ENCODE measurements around the gene TTI1. TPM values are rescaled to one million over a fixed set of nuclear protein-coding genes. Genes with fewer than 3 reads are reported as not detected.

The TTI1 gene
- total and polyA plus RNA-seq, 9 donors = 13.5 to 20.4 (median 15.1) TPM

DNA sequence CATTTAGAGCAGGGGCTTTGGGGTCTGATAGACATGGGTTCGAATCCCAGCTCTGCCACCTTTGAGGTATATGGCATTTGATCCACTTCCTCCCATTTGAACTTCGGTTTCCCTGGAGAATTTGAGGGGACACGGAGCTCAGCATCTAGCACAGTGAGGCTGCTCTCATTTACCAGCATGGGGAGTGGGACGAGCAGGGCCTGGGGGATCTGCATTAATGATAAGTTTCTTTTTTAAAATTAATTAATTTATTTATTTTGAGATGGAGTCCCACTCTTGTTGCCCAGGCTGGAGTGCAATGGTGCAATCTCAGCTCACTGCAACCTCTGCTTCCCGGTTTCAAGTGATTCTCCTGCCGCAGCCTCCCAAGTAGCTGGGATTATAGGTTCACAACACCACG is 77.7 kb downstream of the TTI1 start:
- 89% methylated on average over 3 of the region's 7 CpGs for WGBS (ENCODE audit: insufficient coverage)
- no peak for DNase-seq
- Histone ChIP-seq H3K4me1 (ENCODE audit: control insufficient read depth, insufficient read depth, low read length) (no peaks in the 10 kb centered on the region), H3K27me3 (ENCODE audit: control insufficient read depth, insufficient read depth, low read length) (peaks cover 4% of the 10 kb centered on the region), H3K27ac (ENCODE audit: low read length) (no peak overlapping the region), H3K36me3 (ENCODE audit: control insufficient read depth, insufficient read depth, low read length) (no peaks in the 10 kb centered on the region), H3K4me3 (ENCODE audit: low read length) (no peak overlapping the region), H3K9me3 (replicated peaks; ENCODE audit: control insufficient read depth, low read depth, low read length) (peaks cover 3% of the 10 kb centered on the region)

DNA sequence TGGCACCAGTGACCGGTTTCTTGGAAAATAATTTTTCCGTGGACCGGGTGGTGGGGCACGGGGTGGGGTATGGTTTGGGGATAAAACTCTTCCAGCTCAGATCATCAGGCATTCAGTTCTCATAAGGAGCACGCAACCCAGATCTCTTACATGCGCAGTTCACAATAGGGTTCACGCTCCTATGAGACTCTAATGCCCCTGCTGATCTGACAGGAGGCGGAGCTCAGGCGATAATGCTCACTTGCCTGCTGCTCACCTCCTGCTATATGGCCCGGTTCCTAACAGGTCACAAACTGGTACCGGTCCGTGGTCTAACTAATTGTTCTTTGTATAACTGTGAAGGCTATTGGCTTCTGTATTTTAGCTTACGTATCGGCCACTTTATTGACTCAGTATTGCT is 78.6 kb downstream of the TTI1 start:
- no peak overlapping the region for H3K27ac ChIP-seq (ENCODE audit: low read length)
- no peaks in the 10 kb centered on the region for H3K36me3 ChIP-seq (ENCODE audit: control insufficient read depth, insufficient read depth, low read length)
- H3K9me3 ChIP-seq (replicated peaks; ENCODE audit: control insufficient read depth, low read depth, low read length) = peaks cover 3% of the 10 kb centered on the region
- no peaks in the 10 kb centered on the region for H3K4me1 ChIP-seq (ENCODE audit: control insufficient read depth, insufficient read depth, low read length)
- no peak overlapping the region for H3K4me3 ChIP-seq (ENCODE audit: low read length)
- 85% methylated on average over 4 of the region's 14 CpGs for WGBS (ENCODE audit: insufficient coverage)
- H3K27me3 ChIP-seq (ENCODE audit: control insufficient read depth, insufficient read depth, low read length) = peaks cover 4% of the 10 kb centered on the region
- DNase-seq = no peak

DNA sequence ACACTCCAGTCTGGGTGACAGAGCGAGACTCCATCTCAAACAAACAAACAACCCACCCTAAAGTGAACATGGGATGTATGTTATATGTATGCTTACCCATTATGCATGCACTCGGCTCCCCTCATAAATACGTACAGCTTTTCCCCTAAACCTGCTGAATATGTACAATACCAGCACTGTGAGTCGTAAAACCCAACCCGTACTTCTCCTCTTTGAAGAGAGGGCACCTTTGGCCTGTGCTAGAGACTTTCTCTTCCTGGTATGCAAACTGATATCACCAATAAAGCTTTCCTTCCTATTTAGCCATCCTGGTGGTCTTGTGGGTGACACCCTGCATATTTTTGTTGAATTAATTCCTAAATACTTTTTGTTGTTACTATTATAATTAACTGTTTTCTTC is 79.1 kb downstream of the TTI1 start:
- H3K36me3 ChIP-seq (ENCODE audit: control insufficient read depth, insufficient read depth, low read length) = no peaks in the 10 kb centered on the region
- peaks cover 4% of the 10 kb centered on the region for H3K27me3 ChIP-seq (ENCODE audit: control insufficient read depth, insufficient read depth, low read length)
- no peak for DNase-seq
- H3K4me1 ChIP-seq (ENCODE audit: control insufficient read depth, insufficient read depth, low read length) = no peaks in the 10 kb centered on the region
- WGBS (ENCODE audit: insufficient coverage) = 80% methylated on average over 3 of the region's 5 CpGs
- H3K27ac ChIP-seq (ENCODE audit: low read length) = no peak overlapping the region
- H3K4me3 ChIP-seq (ENCODE audit: low read length) = no peak overlapping the region
- peaks cover under 1% of the 10 kb centered on the region for H3K9me3 ChIP-seq (replicated peaks; ENCODE audit: control insufficient read depth, low read depth, low read length)

GRCh38 chr20:37948956-37949355 is 84.3 kb downstream of the TTI1 start:
- no peaks in the 10 kb centered on the region for H3K4me1 ChIP-seq (ENCODE audit: control insufficient read depth, insufficient read depth, low read length)
- no peak overlapping the region for H3K4me3 ChIP-seq (ENCODE audit: low read length)
- no peak overlapping the region for H3K27ac ChIP-seq (ENCODE audit: low read length)
- no peaks in the 10 kb centered on the region for H3K36me3 ChIP-seq (ENCODE audit: control insufficient read depth, insufficient read depth, low read length)
- DNase-seq = no peak
- 78% methylated on average over 9 of the region's 11 CpGs for WGBS (ENCODE audit: insufficient coverage)
- H3K27me3 ChIP-seq (ENCODE audit: control insufficient read depth, insufficient read depth, low read length) = no peaks in the 10 kb centered on the region
- H3K9me3 ChIP-seq (replicated peaks; ENCODE audit: control insufficient read depth, low read depth, low read length) = no peaks in the 10 kb centered on the region

DNA sequence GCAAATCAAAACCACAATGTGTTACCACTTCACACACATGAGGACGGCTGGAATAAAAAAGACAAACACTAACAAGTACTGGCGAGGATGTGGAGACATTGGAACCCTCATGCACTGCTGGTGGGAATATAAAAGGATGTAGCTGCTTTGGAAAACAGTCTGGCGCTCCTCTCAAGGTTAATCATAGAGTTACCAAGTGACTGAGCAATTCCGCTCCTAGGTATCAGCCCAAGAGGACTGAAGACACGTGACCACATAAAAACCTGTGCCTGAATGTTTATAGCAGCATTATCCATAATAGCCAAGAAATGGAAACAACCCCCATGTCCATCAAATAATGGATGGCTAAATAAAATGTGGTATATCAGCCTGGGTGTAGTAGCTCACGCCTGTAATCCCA is 85.3 kb downstream of the TTI1 start:
- Histone ChIP-seq H3K27ac (ENCODE audit: low read length) (no peak overlapping the region), H3K27me3 (ENCODE audit: control insufficient read depth, insufficient read depth, low read length) (no peaks in the 10 kb centered on the region), H3K4me3 (ENCODE audit: low read length) (no peak overlapping the region), H3K36me3 (ENCODE audit: control insufficient read depth, insufficient read depth, low read length) (no peaks in the 10 kb centered on the region), H3K9me3 (replicated peaks; ENCODE audit: control insufficient read depth, low read depth, low read length) (no peaks in the 10 kb centered on the region), H3K4me1 (ENCODE audit: control insufficient read depth, insufficient read depth, low read length) (no peaks in the 10 kb centered on the region)
- DNase-seq = no peak
- 93% methylated on average over 2 of the region's 6 CpGs for WGBS (ENCODE audit: insufficient coverage)

DNA sequence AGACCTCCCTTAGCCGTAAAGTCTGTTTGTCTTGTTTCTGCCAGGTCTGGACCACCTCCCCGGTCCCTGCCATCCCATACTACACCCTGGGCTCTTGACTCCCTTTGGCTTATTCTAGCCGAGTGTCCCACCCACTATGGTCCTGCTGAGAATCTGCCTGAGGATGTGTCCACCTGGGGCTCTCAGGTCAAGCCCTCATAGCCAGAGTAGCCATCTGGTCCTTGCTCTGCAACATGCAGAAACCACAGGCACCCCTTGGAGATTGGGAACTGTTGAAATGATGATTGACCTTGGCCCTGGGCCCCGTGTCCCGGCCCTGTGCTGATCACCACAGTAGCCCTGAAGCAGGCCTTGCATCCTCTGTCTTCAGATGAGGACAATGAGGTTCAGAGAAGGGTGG is 86.3 kb downstream of the TTI1 start:
- Histone ChIP-seq H3K27ac (ENCODE audit: low read length) (no peak overlapping the region), H3K27me3 (ENCODE audit: control insufficient read depth, insufficient read depth, low read length) (no peaks in the 10 kb centered on the region), H3K4me1 (ENCODE audit: control insufficient read depth, insufficient read depth, low read length) (no peaks in the 10 kb centered on the region), H3K36me3 (ENCODE audit: control insufficient read depth, insufficient read depth, low read length) (no peaks in the 10 kb centered on the region), H3K9me3 (replicated peaks; ENCODE audit: control insufficient read depth, low read depth, low read length) (no peaks in the 10 kb centered on the region), H3K4me3 (ENCODE audit: low read length) (no peak overlapping the region)
- 90% methylated on average over 5 of the region's 5 CpGs for WGBS (ENCODE audit: insufficient coverage)
- DNase-seq = no peak

DNA sequence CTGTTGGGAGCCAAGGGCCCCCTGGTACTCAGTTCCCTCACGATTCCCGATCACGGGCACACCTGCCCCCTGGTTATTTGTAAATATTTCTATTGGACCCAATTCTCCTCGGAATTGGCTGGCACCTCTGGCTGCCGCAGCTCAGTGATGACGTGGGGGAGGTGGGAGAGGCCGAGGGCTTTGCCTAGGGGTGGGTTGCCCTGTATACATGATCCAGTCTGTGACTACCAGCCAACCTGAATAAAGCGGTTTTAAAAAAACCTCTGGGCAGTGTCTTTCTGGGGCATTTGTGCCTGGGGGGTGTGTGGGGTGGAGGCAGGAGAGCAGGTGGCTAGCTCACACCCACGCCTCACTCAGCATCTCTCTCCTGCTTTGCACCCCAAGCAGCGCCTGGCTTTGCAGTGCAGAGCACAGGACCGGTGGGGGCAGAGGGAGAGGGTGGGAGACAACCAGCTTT is 88.1 kb downstream of the TTI1 start:
- H3K27me3 ChIP-seq (ENCODE audit: control insufficient read depth, insufficient read depth, low read length) = peaks cover 2% of the 10 kb centered on the region
- H3K36me3 ChIP-seq (ENCODE audit: control insufficient read depth, insufficient read depth, low read length) = no peaks in the 10 kb centered on the region
- H3K9me3 ChIP-seq (replicated peaks; ENCODE audit: control insufficient read depth, low read depth, low read length) = no peaks in the 10 kb centered on the region
- 71% methylated on average over 3 of the region's 11 CpGs for WGBS (ENCODE audit: insufficient coverage)
- no peak overlapping the region for H3K4me3 ChIP-seq (ENCODE audit: low read length)
- no peak overlapping the region for H3K27ac ChIP-seq (ENCODE audit: low read length)
- no peaks in the 10 kb centered on the region for H3K4me1 ChIP-seq (ENCODE audit: control insufficient read depth, insufficient read depth, low read length)
- DNase-seq = no peak

DNA sequence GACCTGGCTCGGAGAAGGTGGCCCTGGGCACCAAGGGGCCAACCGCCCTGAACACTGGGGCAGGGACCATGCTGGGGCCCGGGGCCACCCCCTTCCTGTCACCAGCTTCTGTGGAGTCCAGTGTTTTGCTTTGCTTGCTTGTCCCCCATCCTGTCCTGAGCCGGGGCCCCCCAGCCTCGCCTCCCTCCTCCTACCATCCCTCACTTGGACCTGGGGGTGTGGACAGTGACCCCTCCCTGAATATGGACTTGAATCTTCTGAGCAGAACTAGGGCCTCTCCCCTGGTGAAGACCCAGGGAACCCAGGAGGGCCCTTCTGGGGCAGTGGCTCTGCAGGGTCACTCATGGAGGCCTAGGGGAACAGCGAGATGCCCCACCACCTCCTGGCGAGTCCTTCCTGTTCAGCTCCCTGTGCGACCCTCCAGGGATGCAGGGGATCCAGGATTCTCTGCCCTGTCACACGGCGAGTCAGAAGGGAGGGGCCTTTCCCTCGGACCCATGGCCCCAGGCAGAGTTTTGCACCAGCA is 88.7 kb downstream of the TTI1 start:
- Histone ChIP-seq H3K4me3 (ENCODE audit: low read length) (no peak overlapping the region), H3K4me1 (ENCODE audit: control insufficient read depth, insufficient read depth, low read length) (no peaks in the 10 kb centered on the region), H3K27ac (ENCODE audit: low read length) (no peak overlapping the region), H3K9me3 (replicated peaks; ENCODE audit: control insufficient read depth, low read depth, low read length) (no peaks in the 10 kb centered on the region), H3K36me3 (ENCODE audit: control insufficient read depth, insufficient read depth, low read length) (no peaks in the 10 kb centered on the region), H3K27me3 (ENCODE audit: control insufficient read depth, insufficient read depth, low read length) (peaks cover 3% of the 10 kb centered on the region)
- 63% methylated on average over 11 of the region's 11 CpGs for WGBS (ENCODE audit: insufficient coverage)
- DNase-seq = no peak

DNA sequence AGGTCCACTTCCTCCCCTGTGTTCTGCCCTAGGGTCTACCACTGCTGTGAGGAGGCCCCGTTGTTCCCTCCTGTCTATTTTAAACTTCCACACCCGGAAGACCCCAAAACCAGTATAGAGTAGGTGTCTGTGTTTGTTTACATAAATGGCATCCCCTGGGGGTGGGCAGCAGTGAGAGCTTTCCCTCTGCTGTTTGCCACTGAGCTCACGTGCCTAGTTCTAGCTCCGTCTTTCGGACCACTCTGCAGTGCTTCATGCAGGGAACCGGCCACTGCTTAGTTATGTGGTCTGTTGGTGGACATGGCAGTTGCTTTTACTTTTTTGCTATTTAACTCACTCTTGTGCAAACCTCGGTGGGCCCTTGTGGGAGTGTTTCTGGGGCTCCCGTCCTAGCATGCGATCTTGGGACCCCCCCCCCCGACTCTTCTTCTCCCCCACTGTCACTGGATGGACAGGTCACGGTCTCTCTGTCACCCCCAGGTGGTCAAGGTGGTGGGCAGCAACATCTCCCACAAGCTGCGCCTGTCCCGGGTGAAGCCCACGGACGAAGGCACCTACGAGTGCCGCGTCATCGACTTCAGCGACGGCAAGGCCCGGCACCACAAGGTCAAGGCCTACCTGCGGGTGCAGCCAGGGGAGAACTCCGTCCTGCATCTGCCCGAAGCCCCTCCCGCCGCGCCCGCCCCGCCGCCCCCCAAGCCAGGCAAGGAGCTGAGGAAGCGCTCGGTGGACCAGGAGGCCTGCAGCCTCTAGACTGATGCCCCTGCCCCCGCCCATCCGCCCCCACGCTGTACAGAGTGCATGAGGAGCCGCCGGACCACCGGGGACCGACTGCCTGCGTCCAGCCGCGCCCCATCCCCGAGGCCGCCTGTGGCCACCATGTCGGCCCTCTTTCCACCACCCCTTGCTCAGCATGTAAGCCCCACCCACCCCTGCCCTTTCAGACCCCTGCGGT is 89.5 kb downstream of the TTI1 start:
- Histone ChIP-seq H3K4me3 (ENCODE audit: low read length) (no peak overlapping the region), H3K27ac (ENCODE audit: low read length) (no peak overlapping the region), H3K27me3 (ENCODE audit: control insufficient read depth, insufficient read depth, low read length) (peaks cover 3% of the 10 kb centered on the region), H3K36me3 (ENCODE audit: control insufficient read depth, insufficient read depth, low read length) (no peaks in the 10 kb centered on the region), H3K9me3 (replicated peaks; ENCODE audit: control insufficient read depth, low read depth, low read length) (no peaks in the 10 kb centered on the region), H3K4me1 (ENCODE audit: control insufficient read depth, insufficient read depth, low read length) (no peaks in the 10 kb centered on the region)
- WGBS (ENCODE audit: insufficient coverage) = 85% methylated on average over 38 of the region's 47 CpGs
- no peak for DNase-seq

- Histone ChIP-seq H3K27me3 (ENCODE audit: control insufficient read depth, insufficient read depth, low read length) (peaks cover 3% of the 10 kb centered on the region), H3K27ac (ENCODE audit: low read length) (no peak overlapping the region), H3K4me3 (ENCODE audit: low read length) (no peak overlapping the region), H3K36me3 (ENCODE audit: control insufficient read depth, insufficient read depth, low read length) (no peaks in the 10 kb centered on the region), H3K4me1 (ENCODE audit: control insufficient read depth, insufficient read depth, low read length) (no peaks in the 10 kb centered on the region), H3K9me3 (replicated peaks; ENCODE audit: control insufficient read depth, low read depth, low read length) (no peaks in the 10 kb centered on the region)
- 72% methylated on average over 5 of the region's 12 CpGs for WGBS (ENCODE audit: insufficient coverage)
- DNase-seq = no peak
Observed at GRCh38 chr20:37943033-37943432, 90.2 kb downstream of the TTI1 start.
